Right lobe of liver (tissue), 4 donors: ENCODE results near the gene MYO16.

Experiments used
- CTCF ChIP-seq, 4 donors: fragments of 200-600 bp in 3 of 4; fragments of 450-650 bp in 1 of 4; IDR thresholded peaks; one replicate each; pipeline versions ENCODE4 v1.5.1 to v1.8.0; 2016 to 2022; ENCODE audit warnings: antibody characterized with exemption in 4 of 4, mild to moderate bottlenecking in 2 of 4
- POLR2A ChIP-seq: fragments of 450-650 bp; IDR thresholded peaks from one replicate; pipeline ENCODE4 v1.6.1; 2017; ENCODE audit warnings: antibody characterized with exemption, mild to moderate bottlenecking
- donor health status: DM: no; HTN: no; CAD: no.
- donor health status: DM: no; HTN: no; CAD: no.
- donor health status: DM: no; HTN: yes; CAD: no.

DNA sequence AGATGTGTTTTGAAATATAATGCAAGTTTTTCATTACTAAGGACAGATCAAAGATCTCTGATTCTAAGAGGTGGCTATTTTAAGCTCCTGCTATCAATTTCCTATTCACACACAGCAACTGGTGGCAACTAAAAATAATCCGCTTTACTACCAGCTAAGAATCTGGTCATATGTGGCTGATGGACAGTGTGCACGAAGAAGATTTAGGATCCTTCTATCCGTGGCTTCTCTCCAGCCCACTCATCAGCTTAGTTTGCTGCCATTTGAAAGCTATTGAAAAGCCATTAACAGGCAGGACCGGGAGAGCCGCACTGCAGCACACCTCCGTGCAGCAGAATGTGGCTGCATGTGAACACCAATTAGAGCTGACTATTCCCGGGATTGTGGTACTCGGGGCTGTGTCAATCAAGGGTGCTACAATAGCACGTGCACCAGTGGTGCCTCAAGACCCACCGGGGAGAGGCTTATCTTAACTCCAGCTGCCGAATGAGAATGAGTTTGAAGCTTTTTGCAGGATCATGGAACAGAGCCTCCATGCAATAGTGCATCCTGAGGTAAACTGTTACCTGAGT, at the start of gene MYO16:
- TF ChIP-seq CTCF (IDR thresholded peaks at IDR 0.05) (no peak), POLR2A (no peak)
